Ovary (tissue), 9 donors: Measurements from ENCODE around the gene TRAF2. TPM values are rescaled to one million over a fixed set of nuclear protein-coding genes. Genes with fewer than 3 reads are reported as not detected.

Experiments
- DNase-seq, 5 donors: peaks; one replicate each; pipeline ENCODE4 v3.0.0-alpha.2; 2019 to 2020
- H3K27ac ChIP-seq, 2 donors: fragments of 200-600 bp; one replicate each; pipeline versions ENCODE4 v1.5.1 to v1.8.0; 2019 to 2022
- H3K27me3 ChIP-seq: fragments of 200-600 bp; one replicate; pipeline ENCODE4 v1.8.0; 2022
- H3K36me3 ChIP-seq: fragments of 200-600 bp; sonication (generic); one replicate; pipeline ENCODE4 v1.5.1; 2019
- H3K4me1 ChIP-seq: one replicate; pipeline ENCODE4 v1.8.1; 2013; ENCODE audit warnings: mild to moderate bottlenecking, moderate library complexity; ENCODE audit not compliant: insufficient read depth
- H3K4me3 ChIP-seq: fragments of 200-600 bp; sonication (generic); one replicate; pipeline ENCODE4 v1.5.1; 2017
- H3K9me3 ChIP-seq, 2 donors: fragments of 200-600 bp in 1 of 2; sonication (generic) in 1 of 2; one replicate each; pipeline versions ENCODE4 v1.5.1 to v1.8.1; 2013 to 2019; ENCODE audit warnings: mild to moderate bottlenecking in 1 of 2, moderate library complexity in 1 of 2
- CTCF ChIP-seq, 3 donors: fragments of 450-650 bp in 2 of 3; fragments of 200-600 bp in 1 of 3; IDR thresholded peaks; one replicate each; pipeline versions ENCODE4 v1.5.1 to v1.8.0; 2016 to 2022; ENCODE audit warnings: antibody characterized with exemption in 3 of 3, mild to moderate bottlenecking in 1 of 3
- EP300 ChIP-seq: sonication (generic); formaldehyde crosslinking; IDR thresholded peaks from one replicate; pipeline ENCODE4 v1.6.1; 2017; ENCODE audit warnings: antibody characterized with exemption
- POLR2A ChIP-seq: fragments of 450-650 bp; IDR thresholded peaks from one replicate; pipeline ENCODE4 v1.6.1; 2017; ENCODE audit warnings: antibody characterized with exemption, mild to moderate bottlenecking, moderate library complexity
- WGBS, 3 donors: extraction: QIAGEN DNeasy Blood & Tissue Kit in 1 of 3; methylation state at CpG; one replicate each; pipeline versions ENCODE4 v1.1.5 to v1.1.7; 2013 to 2017; 5-methylcytosine and 5-hydroxymethylcytosine counted together
- intact Hi-C, 4 donors: fragments of 100-400 bp; cut with DNase I; formaldehyde crosslinking; loops; one replicate each; pipeline versions ENCODE4 v1.11.0 to v1.15.1; 2022 to 2023
- polyA plus RNA-seq, 2 donors: library from polyadenylated mRNA; stranded (reverse); fragments of 200-250 nt in 1 of 2; fragments of 350-450 nt in 1 of 2; fragmentation: Illumina TruSeq in 1 of 2; extraction: RNeasy Lipid Tissue Mini Kit (QIAGEN cat#74804) in 1 of 2; gene quantifications; one replicate each; pipeline ENCODE4 v1.2.3, GENCODE V29; 2013 to 2014
- total RNA-seq, 7 donors: library from RNA; depleted of rRNA in 2 of 7; stranded (reverse); fragments of >200 nt in 2 of 7; fragmentation: NEBNext Ultra II Directional in 3 of 7; extraction: Animal tissue kit (Norgen Biotek cat#: 25700) in 3 of 7; gene quantifications; one replicate each; pipeline versions ENCODE4 v1.1.0 to v1.2.4, GENCODE V29; 2016 to 2023
- donor health status: DM: no; HTN: no; CAD: no; lungs with moderate emphysema.
- donor health status: DM: no; HTN: no; CAD: no.
- donor health status: Bipolar disorder and iron deficiency.
- donor health status: DM: yes; HTN: yes; CAD: no.
- donor health status: DM: no; HTN: no; CAD: no.
- donor health status: DM: yes; HTN: yes; CAD: no.

TRAF2 gene
- total and polyA plus RNA-seq, 9 donors, result 0.83 to 11.9 (median 9.7) TPM

GRCh38 chr9:136951541-136952320 lies 65.4 kb downstream of the TRAF2 start, which contains the start of gene LCN12:
Gene LCN12 (plus strand): TSS chr9:136952273. CDS start chr9:136952328, 55 bp downstream.
- peak in 2 of 5 donors; percentile 52 to 56 for DNase-seq
- H3K27me3 ChIP-seq, result no peaks in the 10 kb centered on the region
- TF ChIP-seq CTCF (IDR thresholded peaks at IDR 0.05) (no peak), POLR2A (no peak)
- peak within 1 kb of the TSS in 1 of 2 donors; percentile 77 for H3K27ac ChIP-seq
- H3K36me3 ChIP-seq, result no peaks in the 10 kb centered on the region
- no peaks in the 10 kb centered on the region for H3K9me3 ChIP-seq
- intact Hi-C loops, result loop anchor here in 1 of 4 donors (5.0 kb wide), 1 partner anchor 81 kb away; the partner anchor contains the start of gene FUT7
- H3K4me3 ChIP-seq, result no peak within 1 kb of the TSS
- peaks cover 7% of the 10 kb centered on the region for H3K4me1 ChIP-seq
- WGBS, 3 donors, result 35 to 55% (median 47%) methylated on average over 13 to 14 of the region's 14 CpGs

GRCh38 chr9:136952321-136952850 lies 66.1 kb downstream of the TRAF2 start:
- Histone ChIP-seq H3K9me3 (no peaks in the 10 kb centered on the region), H3K27ac (peak overlapping the region in 1 of 2 donors; percentile 77), H3K27me3 (no peaks in the 10 kb centered on the region), H3K4me3 (no peak overlapping the region), H3K4me1 (peaks cover 7% of the 10 kb centered on the region), H3K36me3 (no peaks in the 10 kb centered on the region)
- TF ChIP-seq EP300 (no peak), POLR2A (no peak), CTCF (IDR thresholded peaks at IDR 0.05) (no peak)
- DNase-seq, result peak; percentile 61 to 87 (median 80)
- 24 to 27% (median 26%) methylated on average over 9 to 15 of the region's 15 CpGs for WGBS, 3 donors
- intact Hi-C loops, result loop anchor here in 1 of 4 donors (5.0 kb wide), 1 partner anchor 80 kb away; the partner anchor contains the start of gene FUT7

GRCh38 chr9:136952876-136953770 lies 66.8 kb downstream of the TRAF2 start:
- peak overlapping the region in 1 of 2 donors; percentile 77 for H3K27ac ChIP-seq
- intact Hi-C loops, result loop anchor here in 1 of 4 donors (5.0 kb wide), 1 partner anchor 79 kb away; the partner anchor contains the start of gene FUT7
- DNase-seq, result peak in 1 of 5 donors; percentile 43

More at GRCh38 chr9:136952876-136953770, 66.8 kb downstream of the TRAF2 start:
- no peak overlapping the region for H3K4me3 ChIP-seq
- H3K4me1 ChIP-seq, result peaks cover 7% of the 10 kb centered on the region
- no peaks in the 10 kb centered on the region for H3K9me3 ChIP-seq
- H3K36me3 ChIP-seq, result no peaks in the 10 kb centered on the region
- no peak for TF ChIP-seq EP300
- TF ChIP-seq CTCF (IDR thresholded peaks at IDR 0.05), result no peak
- no peak for TF ChIP-seq POLR2A
- WGBS, 3 donors, result 71 to 79% (median 79%) methylated on average over 41 to 44 of the region's 44 CpGs
- no peaks in the 10 kb centered on the region for H3K27me3 ChIP-seq
